Adrenal gland (tissue), 5 donors: ENCODE results near the gene HYI.
A peak's percentile ranks its signal among the peaks of the same experiment; 100 is the strongest.

Experiments
- CTCF ChIP-seq, 6 experiments: fragments of 450-650 bp in 4 of 6; fragments of 200-600 bp in 2 of 6; sonication (generic) in 1 of 6; IDR thresholded peaks; 1 replicate in 5 of 6; 2 replicates in 1 of 6; pipeline versions ENCODE4 v1.5.1 to v1.8.0; 2016 to 2021; ENCODE audit warnings: antibody characterized with exemption in 6 of 6, mild to moderate bottlenecking in 2 of 6, moderate library complexity in 1 of 6
- POLR2A ChIP-seq, 2 donors: fragments of 450-650 bp; IDR thresholded peaks; one replicate each; pipeline ENCODE4 v1.6.1; 2017; ENCODE audit warnings: antibody characterized with exemption in 2 of 2, mild to moderate bottlenecking in 2 of 2, moderate library complexity in 1 of 2
- donor health status: DM: no; HTN: no; CAD: no.

- no peak for TF ChIP-seq CTCF (IDR thresholded peaks at IDR 0.05)
- TF ChIP-seq POLR2A (IDR thresholded peaks at IDR 0.05): peak in 1 of 2 donors; percentile 71
Measured at GRCh38 chr1:43453442-43454269, at the start of gene HYI.
